ENCODE data around the gene GTPBP8. TPM values are rescaled to one million over a fixed set of nuclear protein-coding genes. Genes with fewer than 3 reads are reported as not detected.
A peak's percentile ranks its signal among the peaks of the same experiment; 100 is the strongest.

The GTPBP8 gene
- polyA plus RNA-seq, 3 donors, result 23.0 to 27.1 (median 26.0) TPM

DNA sequence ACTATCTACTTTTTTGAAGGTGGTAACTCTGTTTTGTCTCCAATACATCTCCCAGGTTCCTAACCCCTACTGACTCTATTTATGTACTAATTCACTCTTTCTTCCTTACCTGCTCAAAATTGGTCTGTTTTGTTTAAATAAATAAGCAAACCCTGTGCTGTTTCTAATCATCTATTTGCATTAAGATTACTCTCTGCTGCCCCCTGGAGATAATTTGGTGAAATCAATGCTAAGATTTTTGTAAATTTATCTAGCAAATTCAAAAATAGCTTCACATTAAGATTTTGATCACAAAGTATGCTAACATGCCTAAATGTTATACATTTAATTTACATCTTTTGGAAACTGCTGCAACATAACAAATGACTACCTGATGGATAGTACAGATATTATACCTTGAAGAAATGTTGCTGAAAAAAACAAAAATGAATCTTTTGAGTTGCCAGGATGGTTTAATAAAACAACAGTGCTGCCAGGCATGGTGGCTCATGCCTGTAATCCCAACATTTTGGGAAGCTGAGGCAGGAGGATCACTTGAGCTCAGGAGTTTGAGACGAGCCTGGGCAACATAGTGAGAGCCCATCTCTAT lies 11.4 kb upstream of the GTPBP8 start:
- DNase-seq (ENCODE audit: extremely low read depth in 1 of 11, low read depth in 9 of 11, low spot score in 4 of 11), result peak in 5 of 11 donors; percentile 7 to 41 (median 27)

DNA sequence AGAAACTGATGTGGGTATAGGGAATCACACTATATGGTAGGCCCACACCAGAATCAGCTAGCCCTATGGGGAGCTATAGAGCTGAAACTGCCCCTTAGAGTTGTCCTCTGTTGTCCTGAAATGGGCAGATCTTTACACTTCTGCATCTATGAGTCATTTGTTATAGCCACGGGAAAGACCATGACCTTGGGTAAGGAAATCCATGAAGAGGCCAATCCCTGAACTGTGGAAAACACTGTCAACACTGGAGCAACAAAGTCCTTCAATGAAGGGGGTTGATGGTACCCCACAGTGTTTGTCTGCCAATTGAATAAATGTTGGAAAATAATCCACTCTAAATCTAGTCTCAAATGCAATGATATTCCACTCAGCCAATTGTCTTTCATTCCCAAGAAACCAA lies 10.7 kb upstream of the GTPBP8 start:
- DNase-seq (ENCODE audit: extremely low read depth in 1 of 11, low read depth in 9 of 11, low spot score in 4 of 11), result no peak

DNA sequence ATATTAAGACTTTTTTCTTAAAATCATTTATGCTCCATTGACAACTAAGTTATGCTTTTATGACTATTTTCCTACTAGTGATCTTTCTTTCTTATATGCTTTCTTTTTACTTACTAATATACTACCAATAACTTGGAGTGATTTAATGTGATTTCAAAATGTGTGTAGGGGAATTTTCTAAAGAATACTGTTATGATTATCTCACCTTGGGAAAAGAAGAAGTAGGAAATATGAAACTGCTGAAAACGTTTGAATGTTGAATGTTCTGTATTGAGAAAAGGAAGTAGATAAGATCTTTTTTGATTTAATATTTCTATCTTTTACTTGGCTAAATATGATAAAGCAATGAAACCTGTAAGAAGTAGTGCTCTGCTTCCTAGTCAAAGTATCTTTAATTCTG lies 8.1 kb upstream of the GTPBP8 start:
- no peak for DNase-seq (ENCODE audit: extremely low read depth in 1 of 11, low read depth in 9 of 11, low spot score in 4 of 11)

DNA sequence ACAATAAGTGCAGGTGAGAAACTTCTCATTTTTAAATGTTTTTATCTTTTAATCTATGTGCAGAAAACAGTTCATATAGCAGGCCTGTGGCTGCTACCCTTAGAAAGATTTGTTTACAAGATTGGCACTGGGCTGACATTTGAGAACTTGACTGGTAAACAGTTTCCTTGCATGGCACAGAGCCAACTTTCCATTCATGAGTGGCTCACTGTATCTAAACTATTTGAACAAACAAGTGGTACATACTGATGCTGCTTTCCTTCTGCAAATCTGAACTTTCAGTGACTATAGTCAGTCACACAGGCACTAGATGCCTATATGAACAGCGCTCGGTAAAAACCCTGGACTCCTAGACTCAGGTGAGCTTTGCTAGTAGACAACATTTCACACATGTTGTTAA lies 6.3 kb upstream of the GTPBP8 start:
- peak in 2 of 11 donors; percentile 10 to 20 for DNase-seq (ENCODE audit: extremely low read depth in 1 of 11, low read depth in 9 of 11, low spot score in 4 of 11)

GRCh38 chr3:112987710-112988334 lies 3.0 kb upstream of the GTPBP8 start:
- DNase-seq (ENCODE audit: extremely low read depth in 1 of 11, low read depth in 9 of 11, low spot score in 4 of 11), result no peak

DNA sequence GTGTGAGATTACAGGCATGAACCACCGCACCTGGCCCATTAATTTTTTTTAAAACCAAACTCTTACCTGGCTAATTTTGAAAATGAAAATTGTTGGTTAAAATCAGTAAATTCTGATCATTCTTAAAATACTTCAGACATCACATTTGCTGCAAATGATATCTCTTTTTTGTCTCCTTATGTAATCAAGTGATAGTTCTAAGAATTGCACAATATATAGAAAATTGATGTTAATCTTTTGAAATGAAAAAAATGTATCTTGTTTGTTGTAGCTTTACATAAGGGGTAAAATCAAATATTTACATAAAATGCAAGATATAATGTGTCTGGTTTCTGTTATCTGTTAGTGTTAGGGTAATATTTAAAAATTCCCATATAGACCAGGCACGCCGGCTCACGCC lies 5.0 kb downstream of the GTPBP8 start:
- no peak for DNase-seq (ENCODE audit: extremely low read depth in 1 of 11, low read depth in 9 of 11, low spot score in 4 of 11)

- no peak for DNase-seq (ENCODE audit: extremely low read depth in 1 of 11, low read depth in 9 of 11, low spot score in 4 of 11)
These were observed 9.9 kb downstream of the GTPBP8 start for GRCh38 chr3:113000691-113001090.

DNA sequence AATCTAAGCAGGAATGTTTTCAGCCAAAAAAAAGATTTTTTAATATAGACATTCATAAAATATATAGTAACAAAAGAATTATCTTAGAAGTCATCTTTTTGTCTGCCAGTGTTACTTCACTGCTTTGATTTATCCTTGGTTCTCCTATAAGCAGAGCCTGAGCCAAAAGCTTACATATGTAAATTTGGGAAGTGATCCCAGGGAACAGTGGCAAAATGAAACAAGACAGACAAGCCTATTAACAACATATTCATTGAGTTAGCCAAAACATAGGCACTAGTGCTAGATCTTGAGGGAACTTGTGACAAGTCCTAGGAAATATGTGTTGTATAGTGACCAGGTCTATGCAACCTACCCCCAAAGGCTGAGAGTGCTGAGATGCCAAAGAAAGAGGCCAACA lies 11.3 kb downstream of the GTPBP8 start:
- no peak for DNase-seq (ENCODE audit: extremely low read depth in 1 of 11, low read depth in 9 of 11, low spot score in 4 of 11)

DNA sequence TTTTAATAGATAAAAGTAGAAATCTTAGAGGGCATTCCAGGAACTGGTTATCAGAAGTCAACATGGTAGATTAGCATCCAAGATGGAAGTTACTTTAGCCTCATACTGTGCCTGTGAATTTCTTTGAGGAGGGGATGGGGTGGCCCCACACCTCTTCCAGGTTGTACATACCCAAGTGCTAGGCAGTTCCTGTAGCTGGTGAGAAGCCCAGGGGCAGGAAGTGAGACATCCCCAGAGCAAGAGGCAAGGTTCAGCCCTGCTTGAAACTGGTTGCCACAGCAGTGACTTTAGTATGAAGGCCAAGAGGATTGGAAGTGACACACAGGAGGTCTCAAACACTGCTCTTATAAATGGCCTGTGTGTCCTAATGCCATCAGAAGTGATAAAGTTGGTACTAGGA lies 11.9 kb downstream of the GTPBP8 start:
- DNase-seq (ENCODE audit: extremely low read depth in 1 of 11, low read depth in 9 of 11, low spot score in 4 of 11), result no peak

DNA sequence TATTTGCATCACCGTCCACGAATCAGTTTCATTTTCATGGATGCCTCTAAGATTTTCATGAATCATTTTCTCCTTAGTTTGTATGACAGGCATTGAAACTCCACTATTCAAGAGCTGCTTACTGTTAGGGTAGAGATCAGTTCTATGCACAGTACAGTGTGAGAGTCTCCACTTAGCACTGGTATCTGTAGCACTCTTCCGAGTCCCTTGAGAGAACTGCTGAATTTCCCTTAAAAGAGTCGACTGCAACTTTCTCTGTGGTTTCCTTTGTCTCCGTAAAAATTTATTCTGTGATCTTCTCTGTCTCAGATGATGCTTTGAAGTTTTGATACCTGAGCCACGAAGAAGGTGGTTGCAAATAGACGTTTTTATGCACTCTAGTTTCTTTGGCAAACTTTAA lies 14.8 kb downstream of the GTPBP8 start:
- no peak for DNase-seq (ENCODE audit: extremely low read depth in 1 of 11, low read depth in 9 of 11, low spot score in 4 of 11)

DNA sequence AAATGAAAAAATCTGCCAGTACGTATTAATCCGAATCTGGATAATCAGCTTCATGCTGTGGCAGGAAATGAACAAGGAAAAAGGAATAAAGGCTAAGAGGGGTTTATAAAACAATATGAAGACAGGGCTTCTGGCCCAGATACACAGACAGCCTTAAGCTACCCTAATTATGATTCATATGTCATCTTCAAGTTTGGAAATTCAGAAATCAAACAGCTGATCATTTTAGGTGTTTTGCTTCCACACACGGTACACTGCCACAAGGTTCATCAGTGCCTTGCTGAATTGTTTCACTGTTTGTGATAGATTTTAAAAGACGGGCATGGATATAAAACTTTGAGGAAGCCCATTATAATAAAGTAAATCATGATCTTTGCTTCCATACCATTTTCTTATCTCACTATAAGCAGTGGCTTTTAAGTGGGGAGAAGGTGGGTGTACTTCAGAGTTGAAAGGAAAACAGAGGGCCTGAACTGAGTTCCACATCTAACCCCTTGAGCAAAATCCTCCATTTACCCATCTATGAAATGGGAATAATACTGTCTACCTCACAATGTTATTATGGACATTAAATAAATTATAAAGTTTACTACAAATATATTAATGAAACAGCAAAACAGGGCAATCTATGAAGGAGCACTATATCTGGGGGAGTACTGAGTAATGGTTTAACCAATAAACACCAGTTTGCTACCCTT lies 15.7 kb downstream of the GTPBP8 start:
- DNase-seq (ENCODE audit: extremely low read depth in 1 of 11, low read depth in 9 of 11, low spot score in 4 of 11), result no peak

GRCh38 chr3:113008117-113008516 lies 17.3 kb downstream of the GTPBP8 start:
- no peak for DNase-seq (ENCODE audit: extremely low read depth in 1 of 11, low read depth in 9 of 11, low spot score in 4 of 11)

GRCh38 chr3:113013593-113013992 lies 22.8 kb downstream of the GTPBP8 start:
- DNase-seq (ENCODE audit: extremely low read depth in 1 of 11, low read depth in 9 of 11, low spot score in 4 of 11), result no peak

GRCh38 chr3:113018536-113019181 lies 27.9 kb downstream of the GTPBP8 start:
- DNase-seq (ENCODE audit: extremely low read depth in 1 of 11, low read depth in 9 of 11, low spot score in 4 of 11), result peak in 4 of 11 donors; percentile 12 to 18 (median 16)

DNA sequence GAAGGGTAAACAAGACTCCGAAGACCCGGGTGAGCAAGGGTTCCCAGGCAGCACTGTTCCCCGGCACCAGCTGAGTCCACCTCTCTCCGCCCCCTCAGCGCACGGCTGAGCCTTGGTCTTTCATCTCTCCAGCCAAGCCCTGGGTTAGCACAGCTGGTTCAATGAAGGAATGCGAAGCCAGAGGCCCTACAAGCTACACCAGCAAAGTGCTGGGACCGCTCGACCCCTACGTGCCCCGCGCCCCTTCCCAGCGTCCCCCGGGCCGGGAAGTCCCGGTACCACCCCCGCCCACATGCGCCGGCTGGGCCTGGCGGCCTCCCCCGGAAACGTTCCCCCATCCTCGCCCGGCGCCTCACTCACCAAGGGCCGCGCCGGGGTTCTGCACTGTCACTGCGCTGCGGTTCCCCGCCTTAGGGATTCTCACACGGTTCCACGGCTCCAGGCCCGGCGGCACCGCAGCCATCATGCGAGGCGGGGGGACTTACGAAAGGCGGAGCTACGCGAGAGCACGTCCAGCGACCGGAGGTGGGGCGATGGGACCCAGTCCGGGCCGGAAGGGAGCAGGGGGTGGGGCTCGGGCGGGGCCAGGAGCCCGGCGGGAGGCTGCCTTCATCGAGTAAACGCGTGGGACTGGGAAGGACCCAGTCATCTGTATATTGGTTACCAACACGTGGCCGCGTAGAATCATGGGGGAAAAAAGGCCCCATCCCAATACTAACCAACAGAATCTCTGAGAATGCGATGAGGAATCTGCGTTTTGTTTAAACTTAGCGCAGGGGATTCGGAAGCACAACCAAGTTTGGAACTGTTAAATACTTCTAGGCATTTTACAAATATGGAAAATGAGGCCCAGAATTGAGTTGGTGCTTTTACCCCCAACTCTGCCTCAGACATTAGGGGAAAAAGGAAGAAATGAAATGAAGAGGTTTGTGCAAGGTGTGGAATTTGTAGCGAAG lies 28.7 kb downstream of the GTPBP8 start:
- DNase-seq (ENCODE audit: extremely low read depth in 1 of 11, low read depth in 9 of 11, low spot score in 4 of 11), result peak; percentile 77 to 93 (median 89)

GRCh38 chr3:113021471-113021870 lies 30.7 kb downstream of the GTPBP8 start:
- DNase-seq (ENCODE audit: extremely low read depth in 1 of 11, low read depth in 9 of 11, low spot score in 4 of 11), result no peak

- DNase-seq (ENCODE audit: extremely low read depth in 1 of 11, low read depth in 9 of 11, low spot score in 4 of 11), result no peak
These were observed 43.2 kb downstream of the GTPBP8 start for GRCh38 chr3:113034011-113034410.

DNA sequence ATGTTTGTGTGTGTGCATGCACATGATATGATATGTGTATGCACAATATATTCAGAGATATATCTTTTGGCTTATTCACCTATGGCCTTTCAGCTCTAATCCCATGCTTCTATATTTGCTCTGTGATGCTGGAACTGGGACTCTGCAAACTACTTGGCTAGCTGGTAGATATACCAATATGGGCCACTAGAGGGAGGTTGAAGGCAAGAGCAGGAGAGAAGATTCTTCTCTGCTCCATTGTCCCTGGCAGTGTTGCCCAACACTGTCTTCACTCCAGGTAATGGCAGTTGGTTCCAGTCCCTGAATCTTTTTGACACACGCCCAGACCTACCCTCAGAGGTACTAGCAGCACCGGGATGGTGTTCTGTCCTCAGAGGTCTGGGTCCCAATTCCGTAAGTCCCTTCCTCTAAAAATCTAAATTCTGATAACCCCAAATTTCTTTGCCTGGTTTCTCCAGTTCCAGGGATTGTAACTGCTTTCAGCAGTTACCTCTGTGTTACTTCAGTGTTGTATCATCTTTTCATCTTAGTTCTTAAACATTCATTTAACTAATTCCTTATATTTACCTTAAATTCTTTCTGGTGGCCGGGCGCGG lies 44.7 kb downstream of the GTPBP8 start:
- peak in 4 of 11 donors; percentile 24 to 51 (median 46) for DNase-seq (ENCODE audit: extremely low read depth in 1 of 11, low read depth in 9 of 11, low spot score in 4 of 11)

- DNase-seq (ENCODE audit: extremely low read depth in 1 of 11, low read depth in 9 of 11, low spot score in 4 of 11), result no peak
These were observed 47.5 kb downstream of the GTPBP8 start for GRCh38 chr3:113038328-113038727.

Data from renal cortex interstitium (tissue), 11 donors.